LNCAP (cell line): Measurements from ENCODE around the gene CMSS1.

ENCODE experiments used
- CTCF ChIP-seq: fragments of 450-650 bp; IDR thresholded peaks from 2 replicates; pipeline ENCODE4 v1.5.1; 2017; ENCODE audit warnings: mild to moderate bottlenecking

CMSS1 gene

GRCh38 chr3:99848433-99848832, 30.8 kb downstream of the CMSS1 start:
- TF ChIP-seq CTCF: no peak

DNA sequence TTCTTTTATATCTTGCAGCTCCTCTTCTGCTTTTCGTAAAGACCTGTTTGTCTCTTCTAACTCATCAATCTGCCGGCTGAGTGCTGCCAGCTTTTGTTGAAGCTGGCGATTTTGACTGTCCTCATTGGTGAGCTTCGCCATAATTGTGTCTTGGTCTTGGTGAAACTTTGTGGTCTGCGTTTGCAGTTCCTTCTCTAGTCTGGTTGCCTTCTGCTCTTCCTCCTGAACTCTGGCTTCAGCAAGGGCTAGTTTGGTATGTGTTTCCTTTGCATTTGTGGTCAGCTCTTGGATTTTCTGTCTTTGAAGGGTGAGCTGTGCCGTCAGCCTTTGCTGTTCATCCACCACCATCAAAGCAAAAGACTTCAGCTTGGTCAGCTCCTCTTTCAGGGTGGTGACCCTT, 32.9 kb downstream of the CMSS1 start:
- TF ChIP-seq CTCF: no peak

DNA sequence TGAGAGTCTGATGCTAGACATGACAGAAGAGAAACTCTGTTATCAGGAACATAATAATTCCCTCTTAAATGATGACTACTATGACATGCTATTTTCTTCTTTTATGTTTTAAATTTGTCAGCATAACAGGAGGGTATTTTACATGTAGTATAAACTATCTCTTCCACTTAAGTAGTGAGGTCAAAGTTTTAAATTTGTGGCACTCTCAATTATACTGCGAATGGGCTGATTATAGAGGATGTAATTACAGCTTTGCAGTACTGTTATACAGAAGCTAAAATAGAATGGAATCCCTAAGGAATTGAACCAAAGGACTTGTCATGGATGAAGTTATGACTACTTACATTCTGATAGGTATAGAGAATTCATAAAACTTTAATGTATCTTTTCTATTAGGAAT, 34.3 kb downstream of the CMSS1 start:
- no peak for TF ChIP-seq CTCF

GRCh38 chr3:99852851-99853250, 35.2 kb downstream of the CMSS1 start:
- no peak for TF ChIP-seq CTCF

- TF ChIP-seq CTCF: no peak
These were observed 37.2 kb downstream of the CMSS1 start for GRCh38 chr3:99854756-99855298.

GRCh38 chr3:99855900-99856299, 38.2 kb downstream of the CMSS1 start:
- no peak for TF ChIP-seq CTCF

GRCh38 chr3:99856437-99857220, 39.0 kb downstream of the CMSS1 start:
- TF ChIP-seq CTCF: no peak

DNA sequence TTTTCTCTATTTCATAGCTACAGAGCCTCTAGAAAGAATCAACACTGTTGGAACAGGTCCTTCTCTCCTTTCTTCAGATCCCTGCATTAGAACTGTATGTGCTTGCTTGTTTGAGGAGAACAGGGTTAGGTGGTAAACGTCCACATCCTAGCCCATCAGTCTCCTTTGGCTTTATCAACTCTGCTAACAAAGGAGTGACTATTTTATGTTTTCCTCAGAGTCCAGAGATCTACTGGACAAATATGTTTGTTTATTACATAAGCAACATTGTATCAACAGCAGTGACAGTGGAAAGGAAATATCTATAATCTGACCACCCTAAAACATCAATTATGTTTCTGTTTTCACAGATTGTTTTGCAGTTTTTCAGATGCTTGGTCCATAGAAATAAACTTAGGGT, 39.6 kb downstream of the CMSS1 start:
- no peak for TF ChIP-seq CTCF
